GM10847 (cell line): Measurements from ENCODE around the gene FBXW12.

ENCODE experiments used
- POLR2A ChIP-seq: IDR thresholded peaks from 2 replicates; pipeline ENCODE4 v1.6.1; 2011; ENCODE audit not compliant: insufficient read length; ENCODE audit errors: extremely low read depth

FBXW12 gene

DNA sequence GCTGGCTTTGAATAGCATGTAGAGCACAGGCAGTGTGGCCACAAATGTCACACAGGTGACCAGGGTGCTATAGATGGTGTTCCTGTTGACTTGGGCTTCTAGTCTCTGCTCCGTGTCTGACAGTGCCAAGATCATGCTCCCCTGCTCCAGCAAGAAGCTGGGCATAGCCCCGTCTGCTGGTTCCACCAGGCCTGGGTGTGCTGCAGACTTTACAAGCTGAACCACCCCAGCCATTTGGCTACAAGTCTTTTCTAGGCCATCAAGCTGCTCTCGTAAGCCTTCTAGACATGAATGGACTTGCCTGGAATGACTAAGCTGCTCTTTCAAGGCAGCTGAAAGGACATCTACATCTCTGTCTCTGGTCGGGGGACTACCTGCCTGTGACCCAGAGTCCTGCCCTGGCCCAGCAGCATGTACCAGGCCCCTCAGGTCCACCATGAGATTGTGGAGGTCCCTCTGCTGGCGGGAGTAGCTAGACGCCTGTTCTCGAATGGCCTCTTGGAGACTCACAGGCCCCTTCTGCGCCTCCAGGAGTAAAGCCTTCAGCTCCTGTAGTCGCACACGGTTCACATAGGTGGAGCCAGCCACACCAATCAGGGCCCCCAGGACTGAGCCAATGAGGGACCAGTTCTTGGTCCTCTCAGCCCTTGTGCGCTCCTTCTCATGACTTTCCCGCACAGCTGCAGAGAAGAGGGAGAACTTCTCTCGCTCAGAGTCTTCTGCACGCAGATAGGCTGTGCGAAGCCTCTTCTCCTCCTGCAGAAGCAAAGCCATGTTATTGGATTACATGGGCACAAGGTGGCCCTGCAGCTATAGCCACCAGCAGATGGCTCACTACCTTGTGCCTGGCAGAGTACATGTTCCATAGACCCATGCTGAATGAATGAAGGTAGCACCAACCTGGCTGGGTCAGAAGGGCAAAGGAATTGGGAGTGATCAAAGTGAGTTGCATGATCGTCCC is 60.7 kb downstream of the FBXW12 start:
- TF ChIP-seq POLR2A, result no peak

DNA sequence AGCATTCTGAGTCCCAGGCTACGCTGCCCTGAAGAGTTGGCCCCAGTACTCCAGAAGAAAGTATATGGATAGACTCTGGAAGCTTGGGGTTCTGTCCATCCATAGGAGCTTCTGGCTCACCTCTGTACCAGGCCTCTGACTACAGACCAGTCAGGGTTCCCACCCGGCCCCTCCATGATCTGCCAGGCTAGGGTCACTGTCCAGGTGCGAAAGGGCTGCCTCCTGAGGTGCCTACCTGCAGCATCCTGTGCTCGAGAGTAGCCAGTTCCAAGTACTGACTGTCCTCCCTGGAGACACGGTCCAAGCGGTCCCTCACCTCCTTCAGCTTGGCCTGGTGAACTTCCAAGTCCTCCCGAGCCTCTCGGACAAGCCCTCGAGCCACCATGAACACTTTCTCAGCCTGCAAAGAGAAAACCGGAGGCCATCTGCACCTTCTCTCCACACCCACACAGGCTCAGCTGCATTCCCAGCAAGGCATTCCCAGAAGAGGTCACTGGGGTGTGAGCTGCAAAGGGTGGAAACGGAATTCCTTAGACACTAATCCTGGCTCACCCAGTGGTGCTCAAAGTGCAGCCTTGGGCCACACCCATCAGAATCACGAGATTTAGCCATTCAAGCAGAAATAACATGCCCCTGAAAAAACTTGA is 61.6 kb downstream of the FBXW12 start:
- no peak for TF ChIP-seq POLR2A

GRCh38 chr3:48434591-48435222 is 62.7 kb downstream of the FBXW12 start:
- no peak for TF ChIP-seq POLR2A

GRCh38 chr3:48435223-48435595 is 63.2 kb downstream of the FBXW12 start:
- no peak for TF ChIP-seq POLR2A

DNA sequence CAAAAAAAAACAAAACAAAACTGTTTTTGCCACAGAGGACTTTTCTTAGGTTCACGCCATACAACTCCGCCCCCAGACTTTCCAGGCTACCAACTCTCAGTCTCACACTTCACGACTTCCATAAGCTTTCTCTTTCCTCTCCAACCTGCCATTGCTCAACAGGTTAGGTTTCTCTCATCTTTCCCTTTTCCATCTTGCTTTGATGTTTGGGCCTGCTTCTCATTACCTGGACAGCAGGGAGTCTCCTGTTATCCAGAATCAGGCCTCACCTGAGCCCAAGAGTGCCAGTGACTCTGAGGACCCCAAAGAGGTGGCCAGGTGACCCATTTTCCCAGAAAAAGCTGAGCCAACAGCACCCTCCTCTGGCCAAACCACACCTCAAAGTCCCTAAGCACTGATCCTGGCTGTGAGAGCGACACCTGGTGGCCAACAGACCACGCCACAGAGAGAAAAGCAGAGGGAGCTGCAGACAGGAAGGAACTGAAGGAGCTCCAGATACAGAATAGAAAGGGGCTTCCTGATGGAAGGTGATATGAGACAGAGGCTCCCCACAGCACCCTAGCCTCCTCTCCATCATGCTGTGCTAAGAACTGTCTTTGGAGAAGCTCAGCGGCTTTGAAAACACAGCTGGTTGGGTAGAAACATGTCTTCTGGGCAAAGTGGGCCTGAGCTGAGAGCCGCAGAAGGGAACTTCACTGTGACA is 63.9 kb downstream of the FBXW12 start:
- TF ChIP-seq POLR2A, result no peak

DNA sequence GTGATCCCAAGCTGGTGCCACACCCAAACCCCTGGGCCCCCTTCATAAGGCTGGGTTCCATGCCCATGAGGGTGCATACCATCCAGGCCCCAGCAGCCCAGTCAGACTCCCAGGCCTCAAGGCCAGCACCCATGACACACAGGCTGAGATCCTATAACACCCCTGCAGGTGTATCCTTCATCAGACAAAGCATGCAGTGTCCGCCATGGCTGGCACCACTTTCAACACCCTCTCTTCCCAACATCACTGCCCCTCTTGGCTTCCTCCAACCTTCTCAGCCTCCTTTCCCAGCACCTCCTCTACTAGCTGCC is 64.4 kb downstream of the FBXW12 start:
- no peak for TF ChIP-seq POLR2A

DNA sequence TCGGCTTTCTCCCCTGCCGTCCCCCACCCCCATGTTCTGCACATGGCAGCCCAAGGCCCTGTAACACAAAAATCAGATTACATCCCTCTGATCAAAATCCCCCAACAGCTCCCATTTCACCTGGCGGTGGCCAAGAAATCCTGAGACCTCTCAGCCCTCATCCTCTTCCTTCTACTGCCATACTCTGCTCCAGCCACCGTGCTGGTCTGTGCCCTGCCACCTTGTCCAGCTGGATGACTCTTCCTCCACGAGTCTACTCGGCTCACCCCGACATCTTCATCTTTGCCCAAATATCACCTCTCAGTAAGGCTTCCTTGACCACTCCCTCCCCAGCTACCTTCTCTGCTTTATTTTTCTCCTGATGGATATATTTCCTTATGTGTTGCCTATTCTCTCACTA is 64.8 kb downstream of the FBXW12 start:
- TF ChIP-seq POLR2A, result no peak

GRCh38 chr3:48437812-48438211 is 65.8 kb downstream of the FBXW12 start:
- TF ChIP-seq POLR2A, result no peak

DNA sequence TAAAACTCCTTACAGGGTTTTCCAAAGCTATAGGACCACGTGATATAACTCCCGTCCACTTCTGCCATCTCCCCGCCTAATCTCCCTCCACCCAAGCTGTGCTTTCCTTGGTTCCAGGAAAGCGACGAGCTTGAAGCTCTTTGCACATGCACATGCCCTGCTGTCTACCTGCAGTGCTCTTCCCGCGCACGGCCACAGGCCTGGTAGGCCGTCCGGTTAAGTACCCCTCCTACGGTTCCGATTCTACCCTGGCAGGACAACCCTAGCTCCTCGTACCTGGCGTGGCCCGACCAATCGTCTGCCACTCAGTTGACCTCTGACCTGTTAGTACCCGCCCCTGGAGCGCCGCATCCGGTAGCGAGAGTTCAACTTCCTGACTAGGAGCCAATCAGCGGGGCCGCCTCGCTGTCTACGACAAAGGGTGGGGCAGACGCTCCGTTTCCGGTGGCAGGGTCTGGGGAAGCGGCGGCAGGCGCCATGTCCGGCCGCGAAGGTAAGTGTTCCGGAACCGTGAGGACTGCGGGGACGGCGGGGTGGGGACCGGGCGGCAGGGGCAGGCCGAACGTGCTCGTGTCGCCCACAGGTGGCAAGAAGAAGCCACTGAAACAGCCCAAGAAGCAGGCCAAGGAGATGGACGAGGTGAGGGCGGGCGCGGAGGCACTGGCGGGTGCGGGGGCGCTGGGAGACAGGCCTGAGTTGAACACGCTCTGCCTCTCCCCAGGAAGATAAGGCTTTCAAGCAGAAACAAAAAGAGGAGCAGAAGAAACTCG is 68.0 kb downstream of the FBXW12 start, which contains the start of the genes CCDC51 and TMA7:
CCDC51 (minus strand) TSS at position 300 of the 770 bp plus-strand sequence. CDS start 4,991 bp downstream, outside the sequence.
TMA7 (plus strand) TSS at position 438 of the 770 bp plus-strand sequence; CDS start at position 478, 40 bp downstream.
- peak; percentile 85 for TF ChIP-seq POLR2A

DNA sequence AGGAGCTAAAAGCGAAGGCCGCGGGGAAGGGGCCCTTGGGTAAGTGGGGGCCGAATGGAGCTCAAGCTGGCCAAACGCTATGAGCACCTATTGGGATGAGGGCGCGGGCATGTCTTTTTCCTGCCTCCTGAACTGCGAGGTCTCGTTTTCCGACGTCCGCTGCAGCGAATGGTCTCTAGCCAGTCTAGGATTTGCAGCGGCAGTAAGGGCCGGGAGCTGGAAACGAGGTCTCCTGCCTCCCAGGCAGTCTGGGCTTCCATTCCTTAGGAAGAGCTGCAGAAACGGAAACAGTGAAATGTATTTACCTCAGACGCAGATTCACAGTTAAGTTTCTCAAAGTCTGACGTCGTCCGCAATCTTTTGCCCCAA is 68.6 kb downstream of the FBXW12 start:
- no peak for TF ChIP-seq POLR2A

- no peak for TF ChIP-seq POLR2A
Observed at GRCh38 chr3:48441940-48442339, 69.9 kb downstream of the FBXW12 start.
